Measurements from ENCODE around the gene GRHL1. TPM values are rescaled to one million over a fixed set of nuclear protein-coding genes. Genes with fewer than 3 reads are reported as not detected.

Gene GRHL1
- total and polyA plus RNA-seq, 2 of the 8 experiments (the other 6 are each of a cell fraction or from before 2014, with no cell fraction given) = 1.3 to 3.6 TPM

DNA sequence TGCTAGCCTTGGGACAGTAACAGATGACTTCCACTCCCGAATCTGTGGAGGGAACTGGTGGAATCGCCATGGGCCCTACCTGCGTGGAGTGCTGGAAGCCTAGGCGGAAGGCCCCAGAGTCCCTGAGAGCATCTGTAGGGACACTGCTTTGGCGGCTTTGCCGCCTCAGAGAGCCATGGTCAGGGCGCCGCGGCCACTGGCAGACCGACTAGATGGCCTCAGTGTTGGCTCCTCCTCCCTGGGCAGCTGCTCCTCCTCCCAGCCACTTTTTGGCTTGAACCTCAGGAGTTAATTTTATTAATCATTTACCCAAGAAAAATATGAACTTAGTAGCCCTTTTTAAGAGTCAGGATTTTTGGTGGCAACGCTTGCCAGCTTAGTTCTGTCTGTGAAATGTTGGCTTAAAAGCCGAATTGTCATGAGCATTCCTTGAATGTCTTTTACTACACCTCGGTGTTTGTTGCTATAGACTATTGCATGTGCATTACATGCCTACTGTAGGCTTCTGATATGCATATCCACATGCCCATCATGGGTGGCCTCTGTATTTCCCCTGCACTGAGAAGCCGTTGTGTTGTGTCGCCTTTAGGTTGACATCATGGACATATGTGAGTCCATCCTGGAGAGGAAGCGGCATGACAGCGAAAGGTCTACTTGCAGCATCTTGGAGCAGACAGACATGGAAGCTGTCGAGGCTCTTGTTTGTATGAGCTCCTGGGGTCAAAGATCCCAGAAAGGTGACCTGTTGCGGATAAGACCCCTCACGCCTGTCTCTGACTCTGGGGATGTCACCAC is 94.3 kb downstream of the GRHL1 start (continued):
- TF ChIP-seq FOSL1 (IDR thresholded peaks at IDR 0.05; ENCODE audit: insufficient read depth, low read depth, low read length) (no peak), SP1 (IDR thresholded peaks at IDR 0.05; ENCODE audit: low read depth, low read length) (no peak), MAFK (IDR thresholded peaks at IDR 0.05; ENCODE audit: low read depth, low read length) (no peak), CHD1 (IDR thresholded peaks at IDR 0.05; ENCODE audit: low read depth, low read length) (no peak), ZNF274 (IDR thresholded peaks at IDR 0.05; ENCODE audit: borderline replicate concordance, extremely low read depth, low read length) (no peak), CBX8 (IDR thresholded peaks at IDR 0.05; ENCODE audit: borderline replicate concordance, low read depth, low read length) (no peak), BRCA1 (IDR thresholded peaks at IDR 0.05; ENCODE audit: low read depth, low read length) (no peak), KDM1A (IDR thresholded peaks at IDR 0.05; ENCODE audit: borderline replicate concordance, low read length) (no peak)

All from H1 (cell line).